ENCODE data around the gene SLC38A1. TPM values are rescaled to one million over a fixed set of nuclear protein-coding genes. Genes with fewer than 3 reads are reported as not detected.
"Not testable (repeated sequence)": the region's sequence is repeated elsewhere in the genome, so short reads cannot be mapped to it uniquely, and the experiment has no call there.

SLC38A1 gene
- total RNA-seq, 2 donors from 2014 or later, result 77.7 to 107 TPM

DNA sequence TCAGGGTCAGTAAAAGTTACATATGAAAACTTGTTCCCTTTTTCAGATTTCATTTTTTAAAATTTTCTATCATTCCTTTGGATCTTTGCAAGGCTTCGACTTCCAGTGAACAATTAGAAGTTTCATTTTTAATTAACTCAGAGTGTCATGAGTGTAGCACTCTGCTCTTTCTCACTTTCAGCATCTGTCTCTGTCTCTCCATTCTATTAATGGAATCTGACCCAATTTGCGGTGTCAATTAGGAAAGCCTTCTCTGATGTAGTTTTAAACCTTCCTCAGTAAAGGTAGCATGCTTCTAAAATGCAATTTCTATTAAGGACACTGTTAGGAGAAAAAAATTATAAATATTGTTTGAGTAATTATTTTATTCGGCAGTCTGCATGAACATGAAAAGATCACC is 68.3 kb downstream of the SLC38A1 start:
- no peaks in the 10 kb centered on the region for H3K27me3 ChIP-seq (ENCODE audit: control insufficient read depth, insufficient read depth, low read length, poor library complexity, severe bottlenecking)
- H3K27ac Mint-ChIP-seq, result no peak overlapping the region
- H3K27me3 Mint-ChIP-seq (ENCODE audit: insufficient read depth), result no peaks in the 10 kb centered on the region
- H3K9me3 ChIP-seq (ENCODE audit: control insufficient read depth, low read length), result peaks cover 33% of the 10 kb centered on the region
- H3K27ac ChIP-seq (ENCODE audit: low read depth, low read length), result no peak overlapping the region
- H3K4me3 ChIP-seq (ENCODE audit: low read length), result no peak overlapping the region
- TF ChIP-seq, protein P1, sequence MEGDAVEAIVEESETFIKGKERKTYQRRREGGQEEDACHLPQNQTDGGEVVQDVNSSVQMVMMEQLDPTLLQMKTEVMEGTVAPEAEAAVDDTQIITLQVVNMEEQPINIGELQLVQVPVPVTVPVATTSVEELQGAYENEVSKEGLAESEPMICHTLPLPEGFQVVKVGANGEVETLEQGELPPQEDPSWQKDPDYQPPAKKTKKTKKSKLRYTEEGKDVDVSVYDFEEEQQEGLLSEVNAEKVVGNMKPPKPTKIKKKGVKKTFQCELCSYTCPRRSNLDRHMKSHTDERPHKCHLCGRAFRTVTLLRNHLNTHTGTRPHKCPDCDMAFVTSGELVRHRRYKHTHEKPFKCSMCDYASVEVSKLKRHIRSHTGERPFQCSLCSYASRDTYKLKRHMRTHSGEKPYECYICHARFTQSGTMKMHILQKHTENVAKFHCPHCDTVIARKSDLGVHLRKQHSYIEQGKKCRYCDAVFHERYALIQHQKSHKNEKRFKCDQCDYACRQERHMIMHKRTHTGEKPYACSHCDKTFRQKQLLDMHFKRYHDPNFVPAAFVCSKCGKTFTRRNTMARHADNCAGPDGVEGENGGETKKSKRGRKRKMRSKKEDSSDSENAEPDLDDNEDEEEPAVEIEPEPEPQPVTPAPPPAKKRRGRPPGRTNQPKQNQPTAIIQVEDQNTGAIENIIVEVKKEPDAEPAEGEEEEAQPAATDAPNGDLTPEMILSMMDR (conservative IDR thresholded peaks at IDR 0.05), result no peak
- peaks cover 98% of the 10 kb centered on the region for H3K36me3 ChIP-seq (ENCODE audit: control insufficient read depth, insufficient read depth, low read length)
- H3K4me3 Mint-ChIP-seq, result no peak overlapping the region
- peaks cover 24% of the 10 kb centered on the region for H3K9me3 Mint-ChIP-seq
- WGBS, 2 experiments (ENCODE audit: insufficient coverage in 1 of 2, insufficient read length in 1 of 2), result 95 to 100% methylated on average over 2 to 3 of the region's 3 CpGs
- DNase-seq, result no peak
- H3K4me1 Mint-ChIP-seq, result no peaks in the 10 kb centered on the region
- no peak overlapping the region for H3K9ac ChIP-seq (ENCODE audit: extremely low read depth, low read length, poor library complexity, severe bottlenecking)
- H3K4me1 ChIP-seq (ENCODE audit: control insufficient read depth, insufficient read depth, low read length), result no peaks in the 10 kb centered on the region
- peaks cover 89% of the 10 kb centered on the region for H3K36me3 Mint-ChIP-seq (ENCODE audit: low read depth)

DNA sequence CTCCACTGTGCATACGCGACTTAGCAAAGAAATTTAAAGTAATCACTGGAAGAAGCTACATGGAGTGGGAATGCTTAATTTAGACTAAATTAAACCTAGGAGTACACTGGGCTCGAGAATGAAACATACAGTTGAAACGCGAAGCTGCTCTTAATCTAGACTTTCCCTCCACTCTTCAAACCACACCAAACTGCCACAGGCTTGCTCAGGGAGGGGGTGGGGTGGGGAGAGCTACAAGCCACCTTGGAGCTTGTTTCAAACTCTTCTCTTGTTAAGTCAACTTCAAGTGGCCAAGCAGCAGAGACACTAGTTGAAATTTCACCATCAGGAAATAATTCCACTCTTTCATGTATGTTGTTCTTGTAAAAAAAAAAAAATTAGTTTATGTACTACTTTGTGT is 69.9 kb downstream of the SLC38A1 start:
- no peaks in the 10 kb centered on the region for H3K27me3 ChIP-seq (ENCODE audit: control insufficient read depth, insufficient read depth, low read length, poor library complexity, severe bottlenecking)
- no peaks in the 10 kb centered on the region for H3K4me1 ChIP-seq (ENCODE audit: control insufficient read depth, insufficient read depth, low read length)
- H3K36me3 ChIP-seq (ENCODE audit: control insufficient read depth, insufficient read depth, low read length), result peaks cover 98% of the 10 kb centered on the region
- no peak overlapping the region for H3K27ac Mint-ChIP-seq
- peaks cover 49% of the 10 kb centered on the region for H3K9me3 ChIP-seq (ENCODE audit: control insufficient read depth, low read length)
- TF ChIP-seq, protein P1 (conservative IDR thresholded peaks at IDR 0.05), result no peak
- WGBS, 2 experiments (ENCODE audit: insufficient coverage in 1 of 2, insufficient read length in 1 of 2), result 91 to 100% methylated on average over 2 to 3 of the region's 5 CpGs
- no peak overlapping the region for H3K9ac ChIP-seq (ENCODE audit: extremely low read depth, low read length, poor library complexity, severe bottlenecking)
- H3K9me3 Mint-ChIP-seq, result peaks cover 40% of the 10 kb centered on the region
- no peaks in the 10 kb centered on the region for H3K4me1 Mint-ChIP-seq
- DNase-seq, result no peak
- H3K4me3 Mint-ChIP-seq, result no peak overlapping the region
- no peak overlapping the region for H3K4me3 ChIP-seq (ENCODE audit: low read length)
- H3K27ac ChIP-seq (ENCODE audit: low read depth, low read length), result no peak overlapping the region
- peaks cover 90% of the 10 kb centered on the region for H3K36me3 Mint-ChIP-seq (ENCODE audit: low read depth)
- no peaks in the 10 kb centered on the region for H3K27me3 Mint-ChIP-seq (ENCODE audit: insufficient read depth)

DNA sequence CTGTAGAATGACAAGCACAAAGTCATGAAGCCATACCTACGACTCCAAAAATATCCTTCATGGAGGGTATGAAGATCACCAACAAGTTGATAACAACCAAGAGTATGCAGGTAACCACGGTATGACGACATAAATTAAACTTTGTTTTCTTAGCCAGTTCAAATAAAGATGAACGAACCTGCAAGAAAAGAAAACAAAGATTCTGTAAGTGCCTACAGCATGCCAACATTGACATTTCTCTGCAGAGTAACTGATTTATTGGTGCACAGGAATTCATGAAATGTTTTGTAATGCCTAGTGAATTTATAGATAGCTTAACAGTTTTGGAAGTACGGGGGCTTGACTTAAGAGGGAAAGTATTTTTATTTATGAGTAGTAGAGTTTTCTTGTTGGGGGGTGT is 71.0 kb downstream of the SLC38A1 start:
- H3K36me3 Mint-ChIP-seq (ENCODE audit: low read depth), result peaks cover 90% of the 10 kb centered on the region
- no peak overlapping the region for H3K9ac ChIP-seq (ENCODE audit: extremely low read depth, low read length, poor library complexity, severe bottlenecking)
- no peak overlapping the region for H3K27ac Mint-ChIP-seq
- no peaks in the 10 kb centered on the region for H3K4me1 Mint-ChIP-seq
- H3K27me3 Mint-ChIP-seq (ENCODE audit: insufficient read depth), result no peaks in the 10 kb centered on the region
- no peaks in the 10 kb centered on the region for H3K4me1 ChIP-seq (ENCODE audit: control insufficient read depth, insufficient read depth, low read length)
- peaks cover 98% of the 10 kb centered on the region for H3K36me3 ChIP-seq (ENCODE audit: control insufficient read depth, insufficient read depth, low read length)
- H3K9me3 Mint-ChIP-seq, result peaks cover 50% of the 10 kb centered on the region
- no peak overlapping the region for H3K27ac ChIP-seq (ENCODE audit: low read depth, low read length)
- no peak overlapping the region for H3K4me3 Mint-ChIP-seq
- no peaks in the 10 kb centered on the region for H3K27me3 ChIP-seq (ENCODE audit: control insufficient read depth, insufficient read depth, low read length, poor library complexity, severe bottlenecking)
- no peak for DNase-seq
- TF ChIP-seq, protein P1 (conservative IDR thresholded peaks at IDR 0.05), result no peak
- H3K4me3 ChIP-seq (ENCODE audit: low read length), result no peak overlapping the region
- 96 to 97% methylated on average over 5 of the region's 5 CpGs for WGBS, 2 experiments (ENCODE audit: insufficient coverage in 1 of 2, insufficient read length in 1 of 2)
- peaks cover 60% of the 10 kb centered on the region for H3K9me3 ChIP-seq (ENCODE audit: control insufficient read depth, low read length)

DNA sequence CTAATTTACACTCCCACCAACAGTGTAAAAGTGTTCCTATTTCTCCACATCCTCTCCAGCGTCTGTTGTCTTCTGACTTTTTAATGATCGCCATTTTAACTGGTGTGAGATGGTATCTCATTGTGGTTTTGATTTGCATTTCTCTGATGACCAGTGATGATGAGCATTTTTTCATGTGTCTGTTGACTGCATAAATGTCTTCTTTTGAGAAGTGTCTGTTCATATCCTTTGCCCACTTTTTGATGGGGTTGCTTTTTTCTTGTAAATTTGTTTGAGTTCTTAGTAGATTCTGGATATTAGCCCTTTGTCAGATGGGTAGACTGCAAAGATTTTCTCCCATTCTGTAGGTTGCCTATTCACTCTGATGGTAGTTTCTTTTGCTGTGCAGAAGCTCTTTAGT is 78.3 kb downstream of the SLC38A1 start:
- H3K9ac ChIP-seq (ENCODE audit: extremely low read depth, low read length, poor library complexity, severe bottlenecking); H3K27ac Mint-ChIP-seq; H3K4me3 Mint-ChIP-seq; H3K4me3 ChIP-seq (ENCODE audit: low read length); H3K27me3 Mint-ChIP-seq (ENCODE audit: insufficient read depth); H3K27ac ChIP-seq (ENCODE audit: low read depth, low read length); DNase-seq; H3K4me1 ChIP-seq (ENCODE audit: control insufficient read depth, insufficient read depth, low read length); H3K4me1 Mint-ChIP-seq; H3K27me3 ChIP-seq (ENCODE audit: control insufficient read depth, insufficient read depth, low read length, poor library complexity, severe bottlenecking): not testable (repeated sequence)
- H3K36me3 ChIP-seq (ENCODE audit: control insufficient read depth, insufficient read depth, low read length), result peaks cover 49% of the 10 kb centered on the region
- Mint-ChIP-seq H3K36me3 (ENCODE audit: low read depth) (peaks cover 70% of the 10 kb centered on the region), H3K9me3 (peaks cover 56% of the 10 kb centered on the region)
- peaks cover 42% of the 10 kb centered on the region for H3K9me3 ChIP-seq (ENCODE audit: control insufficient read depth, low read length)
- WGBS, 2 experiments (ENCODE audit: insufficient coverage in 1 of 2, insufficient read length in 1 of 2), result 100% methylated on average over 1 of the region's 2 CpGs; no CpG with 5 or more reads in 1 of the 2 experiments

All from endodermal cell (in vitro differentiated cells).